GM19240 (cell line): ENCODE results near the gene ANAPC2.

Experiments used
- DNase-seq: peaks from one replicate; pipeline ENCODE4 v3.0.0; 2011; ENCODE audit warnings: low spot score; ENCODE audit not compliant: insufficient read length

The ANAPC2 gene

GRCh38 chr9:137176302-137177182, 11.8 kb downstream of the ANAPC2 start:
- peak; percentile 87 for DNase-seq

DNA sequence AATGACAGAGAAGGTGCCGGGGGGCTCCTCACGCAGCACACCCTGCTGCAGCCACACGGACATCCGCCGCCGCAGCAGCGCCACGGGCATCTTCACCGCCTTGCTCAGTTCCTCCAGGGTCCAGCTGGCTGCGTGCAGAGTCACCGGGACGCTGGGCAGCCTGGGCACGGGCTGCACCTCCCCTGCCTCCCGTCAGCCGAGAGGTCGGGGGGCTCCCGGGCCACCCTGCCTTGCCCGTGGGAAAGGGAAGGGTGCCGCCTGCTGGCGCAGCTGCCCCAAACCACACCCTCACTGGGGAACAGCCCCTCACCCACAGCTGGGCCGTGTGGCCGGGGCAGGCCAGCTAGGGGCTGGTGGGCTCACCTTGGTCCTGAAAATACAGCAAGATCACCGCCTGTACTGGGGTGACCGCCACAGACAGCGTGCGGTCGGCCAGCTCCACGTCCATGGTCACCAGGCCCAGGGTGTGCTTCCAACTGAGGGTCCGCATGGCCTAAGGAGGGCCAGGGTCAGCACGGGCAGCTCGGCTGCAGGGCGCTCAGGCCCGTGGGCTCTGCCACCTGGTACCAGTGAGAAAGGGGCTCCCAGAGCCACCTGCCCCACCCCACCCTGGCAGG, 12.9 kb downstream of the ANAPC2 start:
- DNase-seq = no peak

DNA sequence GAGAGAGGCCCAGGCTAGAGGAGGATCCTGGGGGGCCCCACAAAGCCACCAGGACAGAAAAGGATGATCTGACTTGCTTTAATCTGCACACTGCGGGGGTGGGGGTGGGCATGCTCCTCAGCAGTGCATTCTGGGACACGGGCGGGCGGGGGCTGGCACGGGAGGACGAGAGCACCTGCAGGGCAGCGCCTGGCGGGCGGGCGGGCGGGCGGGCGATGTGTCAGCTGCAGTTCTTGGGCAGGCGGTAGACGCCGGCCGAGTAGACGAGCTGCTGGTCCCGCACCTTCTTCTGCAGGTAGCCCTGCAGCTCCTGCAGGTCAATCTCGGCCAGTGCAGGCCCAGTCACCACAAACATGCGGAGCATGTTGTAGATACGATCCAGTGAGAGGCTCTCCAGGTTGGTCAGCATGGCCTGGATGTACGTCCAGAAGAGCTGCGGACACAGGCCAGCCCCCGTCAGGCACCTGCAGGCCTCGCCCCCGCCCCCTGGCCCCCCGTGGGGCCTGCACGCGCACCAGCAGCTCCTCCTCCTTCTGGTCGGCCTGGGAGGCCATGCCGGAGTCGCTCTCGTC, 13.6 kb downstream of the ANAPC2 start:
- no peak for DNase-seq

- no peak for DNase-seq
Observed at GRCh38 chr9:137173796-137174664, 14.3 kb downstream of the ANAPC2 start.

DNA sequence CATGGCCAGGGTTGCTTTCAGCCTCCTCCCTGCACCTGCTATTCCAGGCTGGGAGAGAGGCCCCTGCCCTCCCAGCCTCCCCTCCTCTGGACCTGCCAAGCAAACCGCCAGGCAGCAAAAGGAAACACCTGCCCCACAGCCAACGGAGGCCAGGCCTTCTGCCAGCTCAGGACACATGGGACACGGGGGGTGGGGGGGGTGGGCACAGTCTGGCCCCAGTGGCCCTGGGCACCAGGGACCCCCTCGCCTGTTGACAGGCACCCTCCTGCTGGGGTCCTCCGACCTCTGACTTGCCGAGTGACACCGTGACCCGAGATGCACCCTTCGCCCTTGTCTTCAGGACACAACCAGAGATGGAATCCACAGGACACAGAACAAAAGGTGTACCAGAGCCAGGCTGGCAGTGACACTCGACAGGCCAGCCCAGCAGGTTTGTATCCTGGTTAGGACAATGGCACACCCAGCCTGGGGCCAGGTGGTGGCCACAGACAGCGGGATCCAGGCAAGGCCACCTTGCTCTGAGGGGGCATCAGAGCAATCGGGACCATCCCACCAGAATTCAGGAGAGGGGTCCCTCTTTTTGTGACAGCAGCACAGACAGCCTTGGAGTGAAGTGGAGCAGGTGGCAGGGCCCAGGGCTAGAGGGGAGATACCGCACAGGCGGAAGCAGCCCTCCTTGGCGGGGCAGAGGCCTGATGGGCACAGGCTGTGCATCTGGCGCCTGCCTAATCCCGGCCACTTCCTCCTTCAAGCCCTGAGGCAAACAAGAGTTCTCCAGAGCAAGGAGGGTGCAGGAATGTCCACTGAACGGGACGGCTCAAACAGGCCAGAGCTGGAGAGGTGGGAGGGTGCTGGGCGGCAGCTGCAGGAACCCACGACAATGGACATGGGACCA, 15.2 kb downstream of the ANAPC2 start:
- no peak for DNase-seq

GRCh38 chr9:137171149-137171900, 17.0 kb downstream of the ANAPC2 start:
- DNase-seq = no peak

- DNase-seq = no peak
Observed at GRCh38 chr9:137170486-137171148, 17.7 kb downstream of the ANAPC2 start.

DNA sequence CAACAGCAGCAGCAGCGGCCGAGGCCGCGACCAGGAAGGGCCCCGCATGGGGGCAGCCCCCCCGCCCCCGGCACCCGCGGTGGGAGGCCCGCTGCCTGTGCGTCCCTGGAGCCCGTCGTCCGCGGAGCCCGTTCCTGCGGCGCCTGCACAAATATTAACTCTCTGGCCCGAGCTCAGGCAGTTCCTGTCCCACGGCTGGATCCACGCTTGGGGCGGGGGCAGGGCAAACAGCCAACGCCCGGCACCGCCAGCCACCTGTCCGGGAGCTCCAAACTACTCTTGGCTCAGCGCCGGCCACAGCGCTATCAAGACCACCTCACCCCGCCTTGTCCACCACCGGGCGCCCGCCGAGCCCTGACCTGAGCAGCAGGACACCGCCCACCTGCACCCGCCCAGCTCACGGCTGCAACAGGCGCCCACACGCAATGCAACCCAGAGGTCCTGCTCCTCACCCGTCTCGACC, 18.4 kb downstream of the ANAPC2 start, which contains the start of gene LRRC26:
Gene LRRC26 (minus strand): TSS at position 156 of the 463 bp plus-strand sequence. CDS start 108 bp downstream, at position 48.
- DNase-seq = no peak

DNA sequence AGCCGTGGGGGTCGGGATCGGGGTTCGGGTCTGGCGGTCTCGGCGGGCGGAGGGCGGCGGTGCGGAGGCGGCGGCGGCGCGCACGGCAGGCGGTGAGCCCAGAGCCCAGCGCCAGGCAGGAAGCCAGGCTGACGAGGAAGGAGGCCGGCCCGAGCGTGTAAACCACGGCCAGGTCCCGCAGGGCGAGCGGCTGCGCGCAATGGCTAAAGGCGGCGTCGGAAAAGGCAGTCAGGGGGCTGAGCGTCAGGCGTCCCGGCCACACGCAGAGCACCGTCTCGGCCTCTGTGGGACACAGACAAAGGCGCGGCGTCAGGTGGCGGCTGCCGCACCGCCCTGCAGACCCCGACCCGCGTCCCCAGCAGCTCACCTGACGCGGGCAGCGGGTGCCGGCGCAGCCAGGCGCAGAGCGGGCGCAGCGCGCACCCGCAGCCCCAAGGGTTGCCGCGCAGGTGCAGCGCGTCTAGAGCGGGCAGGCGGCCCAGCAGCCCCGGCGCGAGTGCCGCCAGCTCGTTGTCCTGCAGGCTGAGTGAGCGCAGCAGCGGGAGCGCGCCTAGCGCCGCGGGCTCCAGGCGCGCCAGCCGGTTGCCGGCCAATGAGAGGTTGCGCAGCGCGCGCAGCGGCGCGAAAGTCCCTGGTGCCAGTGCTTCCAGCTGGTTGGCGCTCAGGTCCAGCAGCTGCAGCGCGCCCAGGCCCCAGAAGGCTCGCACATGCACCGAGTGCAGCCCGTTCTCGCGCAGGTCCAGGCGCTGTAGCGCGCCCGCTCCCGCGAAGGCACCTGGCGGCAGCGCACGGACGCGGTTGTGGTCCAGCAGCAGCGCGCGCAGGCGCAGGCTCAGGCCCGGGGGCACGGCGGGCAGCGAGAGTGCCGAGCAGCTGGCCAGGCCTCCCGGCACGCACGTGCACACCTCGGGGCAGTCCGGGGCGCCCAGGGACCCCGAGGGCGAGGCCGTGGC, 19.2 kb downstream of the ANAPC2 start:
- DNase-seq = no peak

- DNase-seq = no peak
Observed at GRCh38 chr9:137168573-137168903, 19.8 kb downstream of the ANAPC2 start.

GRCh38 chr9:137167747-137168572, 20.4 kb downstream of the ANAPC2 start:
- no peak for DNase-seq

- DNase-seq = no peak
Observed at GRCh38 chr9:137167277-137167746, 21.0 kb downstream of the ANAPC2 start.

- DNase-seq = no peak
Observed at GRCh38 chr9:137166380-137167229, 21.8 kb downstream of the ANAPC2 start.

GRCh38 chr9:137165250-137165836, 23.0 kb downstream of the ANAPC2 start:
- DNase-seq = no peak

DNA sequence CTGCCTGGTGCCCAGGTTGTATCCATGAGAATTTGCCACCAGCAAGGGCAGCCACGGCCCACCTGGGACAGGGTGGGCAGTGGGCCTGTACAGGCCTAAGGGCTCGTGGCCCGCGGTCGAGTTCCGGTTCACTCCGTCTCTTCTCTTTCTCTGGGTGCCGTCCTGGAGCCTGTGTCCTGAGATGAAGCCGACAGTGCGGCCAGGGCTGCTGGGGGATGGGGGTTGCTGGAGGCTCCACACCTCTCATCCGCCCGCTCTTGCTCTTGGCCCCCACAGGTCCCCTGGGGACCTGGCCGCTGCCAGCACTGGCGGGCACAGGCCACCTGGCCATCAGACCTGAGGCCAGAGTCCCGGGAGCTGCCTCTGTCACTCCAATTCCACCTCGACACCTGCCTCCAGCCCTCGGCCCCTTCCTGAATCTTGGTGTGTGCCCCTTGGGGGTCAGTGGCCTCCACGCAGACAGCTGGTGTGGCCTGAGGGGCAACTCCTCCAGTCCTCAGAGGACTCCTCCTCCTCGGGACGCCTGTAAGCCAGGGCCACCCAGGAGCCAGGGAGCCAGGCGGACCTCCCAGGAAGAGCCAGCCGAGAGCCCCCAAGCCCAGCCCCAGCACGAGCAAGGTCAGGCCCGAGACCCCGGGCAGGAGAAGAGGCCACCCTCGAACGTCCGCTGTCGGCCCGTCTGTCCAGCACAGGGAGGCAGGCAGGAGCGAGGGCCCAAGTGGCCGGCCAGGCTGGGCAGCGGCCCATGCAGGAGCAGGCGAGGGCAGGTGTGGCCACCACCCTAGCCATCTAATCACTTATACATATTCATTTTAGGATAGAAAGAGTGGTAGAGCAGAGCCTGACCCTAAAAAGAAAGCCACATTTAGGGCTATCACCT, 23.8 kb downstream of the ANAPC2 start:
- DNase-seq = no peak
